PC-9 (cell line): ENCODE results near the gene OR2J3. TPM values are rescaled to one million over a fixed set of nuclear protein-coding genes. Genes with fewer than 3 reads are reported as not detected.
"Not testable (repeated sequence)": the region's sequence is repeated elsewhere in the genome, so short reads cannot be mapped to it uniquely, and the experiment has no call there.

Experiments
- BruUV-seq: library from RNA; stranded (reverse); fragments of 400-500 nt; replicated peaks from 2 replicates; lab custom pipeline; 2021; lab: Mats Ljungman, UMichigan
- CTCF ChIA-PET: fragments of 300-600 bp; sonication (Branson Sonifier 250); formaldehyde crosslinking; loops from one replicate; lab custom pipeline; 2022; ENCODE audit warnings: antibody characterized with exemption; lab: Charles Lee
- POLR2A ChIA-PET: fragments of 300-600 bp; sonication (Branson Sonifier 250); formaldehyde crosslinking; loops from one replicate; lab custom pipeline; 2022; ENCODE audit warnings: antibody characterized with exemption; ENCODE audit not compliant: unreplicated experiment; lab: Charles Lee
- DNase-seq, 2 experiments: peaks; one replicate each; pipeline versions ENCODE4 v3.0.0 to v3.0.0-alpha.2; 2015 to 2022; ENCODE audit warnings: mixed read lengths in 1 of 2
- H2AFZ ChIP-seq: fragments of 200-600 bp; sonication (generic); 2 replicates; pipeline ENCODE4 v1.8.1; 2017; ENCODE audit warnings: antibody characterized with exemption
- H3F3A ChIP-seq: fragments of 200-600 bp; sonication (generic); 2 replicates; pipeline ENCODE4 v1.8.1; 2017; ENCODE audit warnings: antibody characterized with exemption, mild to moderate bottlenecking, low read depth; ENCODE audit not compliant: insufficient read depth
- H3K27ac ChIP-seq: fragments of 200-600 bp; sonication (generic); 2 replicates; pipeline ENCODE4 v1.6.1; 2016; ENCODE audit warnings: mixed run types
- H3K27me3 ChIP-seq: fragments of 200-600 bp; sonication (generic); 2 replicates; pipeline ENCODE4 v1.6.1; 2016; ENCODE audit warnings: low read depth, mixed run types; ENCODE audit not compliant: insufficient read depth
- H3K36me3 ChIP-seq: fragments of 200-600 bp; sonication (generic); 2 replicates; pipeline ENCODE4 v1.6.1; 2016; ENCODE audit warnings: low read depth, mixed run types
- H3K4me1 ChIP-seq: fragments of 200-600 bp; sonication (generic); replicated peaks from 2 replicates; pipeline ENCODE4 v1.6.1; 2016; ENCODE audit warnings: mixed run types; ENCODE audit not compliant: insufficient read depth
- H3K4me2 ChIP-seq: fragments of 200-600 bp; sonication (generic); 2 replicates; pipeline ENCODE4 v1.6.1; 2017; ENCODE audit warnings: mixed run types
- H3K4me3 ChIP-seq: fragments of 200-600 bp; sonication (generic); 2 replicates; pipeline ENCODE4 v1.6.1; 2016; ENCODE audit warnings: mixed run types
- H3K79me2 ChIP-seq: fragments of 200-600 bp; sonication (generic); 2 replicates; pipeline ENCODE4 v1.6.1; 2017; ENCODE audit warnings: low read depth, mixed run types
- H3K9me2 ChIP-seq: fragments of 200-600 bp; sonication (generic); 2 replicates; pipeline ENCODE4 v1.8.1; 2017; ENCODE audit warnings: mild to moderate bottlenecking; ENCODE audit not compliant: insufficient read depth
- H3K9me3 ChIP-seq: fragments of 200-600 bp; sonication (generic); 2 replicates; pipeline ENCODE4 v1.8.1; 2016; ENCODE audit warnings: low read depth; ENCODE audit not compliant: insufficient read depth
- H4K20me1 ChIP-seq: fragments of 200-600 bp; sonication (generic); 2 replicates; pipeline ENCODE4 v1.8.1; 2017; ENCODE audit not compliant: insufficient read depth
- CTCF ChIP-seq: fragments of 200-600 bp; sonication (generic); conservative IDR thresholded peaks from 2 replicates; pipeline ENCODE4 v1.6.1; 2017; ENCODE audit warnings: mixed run types, antibody characterized with exemption, mild to moderate bottlenecking, moderate library complexity
- EZH2 ChIP-seq: fragments of 200-600 bp; sonication (generic); IDR thresholded peaks from 2 replicates; pipeline ENCODE4 v1.8.0; 2017; ENCODE audit warnings: antibody characterized with exemption, low read depth
- intact Hi-C: fragments of 100-400 bp; cut with micrococcal nuclease; formaldehyde crosslinking; loops from one replicate; pipeline ENCODE4 v1.10.0; 2022; ENCODE audit not compliant: unreplicated experiment
- total RNA-seq: library from RNA; stranded (reverse); gene quantifications from 2 replicates; pipeline ENCODE4 v1.2.3, GENCODE V29; 2021

The OR2J3 gene
- total RNA-seq, 1 experiment from 2014 or later: not detected

- ChIA-PET CTCF (no interaction called here), POLR2A (no interaction called here)
- Histone ChIP-seq H3K79me2 (no peaks in the 10 kb centered on the region), H3K4me2 (no peak overlapping the region), H2AFZ (no peak overlapping the region), H3K27me3 (no peaks in the 10 kb centered on the region), H3F3A (no peaks in the 10 kb centered on the region), H3K9me3 (no peaks in the 10 kb centered on the region), H3K4me3 (no peak overlapping the region), H4K20me1 (no peaks in the 10 kb centered on the region), H3K9me2 (no peaks in the 10 kb centered on the region), H3K27ac (no peak overlapping the region), H3K4me1 (no peaks in the 10 kb centered on the region), H3K36me3 (no peaks in the 10 kb centered on the region)
- intact Hi-C loops: no loop called here
- TF ChIP-seq CTCF (no peak), EZH2 (no peak)
- DNase-seq: no peak
- no TSS peak for BruUV-seq
These were observed 33.7 kb downstream of the OR2J3 start for GRCh38 chr6:29141606-29142005.

- Histone ChIP-seq H3F3A (no peaks in the 10 kb centered on the region), H3K79me2 (no peaks in the 10 kb centered on the region), H3K9me3 (no peaks in the 10 kb centered on the region), H3K4me1 (no peaks in the 10 kb centered on the region), H2AFZ (no peak overlapping the region), H3K36me3 (no peaks in the 10 kb centered on the region), H3K4me2 (no peak overlapping the region), H3K27me3 (no peaks in the 10 kb centered on the region), H3K27ac (no peak overlapping the region), H3K9me2 (no peaks in the 10 kb centered on the region), H3K4me3 (no peak overlapping the region), H4K20me1 (no peaks in the 10 kb centered on the region)
- no TSS peak for BruUV-seq
- no peak for DNase-seq
- intact Hi-C loops: no loop called here
- CTCF ChIA-PET: no interaction called here
- POLR2A ChIA-PET: no interaction called here
- TF ChIP-seq CTCF (no peak), EZH2 (no peak)
These were observed 34.5 kb downstream of the OR2J3 start for GRCh38 chr6:29142309-29142708.

GRCh38 chr6:29146179-29146578, 38.3 kb downstream of the OR2J3 start:
- no peaks in the 10 kb centered on the region for H3K4me1 ChIP-seq
- H3K4me3 ChIP-seq: no peak overlapping the region
- ChIA-PET CTCF (no interaction called here), POLR2A (no interaction called here)
- BruUV-seq: no TSS peak
- no peak overlapping the region for H3K27ac ChIP-seq
- no peaks in the 10 kb centered on the region for H4K20me1 ChIP-seq
- H3K27me3 ChIP-seq: no peaks in the 10 kb centered on the region
- no peak for TF ChIP-seq EZH2
- no peaks in the 10 kb centered on the region for H3K79me2 ChIP-seq
- H3F3A ChIP-seq: no peaks in the 10 kb centered on the region
- no peak for DNase-seq
- no peaks in the 10 kb centered on the region for H3K36me3 ChIP-seq
- no peaks in the 10 kb centered on the region for H3K9me2 ChIP-seq
- H3K9me3 ChIP-seq: no peaks in the 10 kb centered on the region
- H3K4me2 ChIP-seq: no peak overlapping the region
- intact Hi-C loops: no loop called here
- no peak overlapping the region for H2AFZ ChIP-seq

- ChIA-PET CTCF (no interaction called here), POLR2A (no interaction called here)
- H3K27ac ChIP-seq: no peak overlapping the region
- no peaks in the 10 kb centered on the region for H3K4me1 ChIP-seq
- H3F3A ChIP-seq: no peaks in the 10 kb centered on the region
- H3K4me3 ChIP-seq: no peak overlapping the region
- no peak overlapping the region for H3K4me2 ChIP-seq
- H4K20me1 ChIP-seq: no peaks in the 10 kb centered on the region
- intact Hi-C loops: no loop called here
- BruUV-seq: no TSS peak
- H3K9me3 ChIP-seq: no peaks in the 10 kb centered on the region
- no peaks in the 10 kb centered on the region for H3K27me3 ChIP-seq
- TF ChIP-seq EZH2: no peak
- no peak for TF ChIP-seq CTCF
- no peaks in the 10 kb centered on the region for H3K9me2 ChIP-seq
- no peaks in the 10 kb centered on the region for H3K36me3 ChIP-seq
- no peaks in the 10 kb centered on the region for H3K79me2 ChIP-seq
- DNase-seq: no peak
- H2AFZ ChIP-seq: no peak overlapping the region
These were observed 39.2 kb downstream of the OR2J3 start for GRCh38 chr6:29147074-29147473.

- H3K9me3 ChIP-seq, H3F3A ChIP-seq, BruUV-seq, H4K20me1 ChIP-seq, H2AFZ ChIP-seq, H3K27me3 ChIP-seq, H3K4me3 ChIP-seq, H3K36me3 ChIP-seq, H3K4me2 ChIP-seq, CTCF ChIA-PET, DNase-seq, intact Hi-C loops, H3K4me1 ChIP-seq, POLR2A ChIA-PET, H3K27ac ChIP-seq, H3K79me2 ChIP-seq, H3K9me2 ChIP-seq: not testable (repeated sequence)
These were observed 41.6 kb downstream of the OR2J3 start for GRCh38 chr6:29149444-29149843.
